ENCODE measurements around the gene SCAMP2. TPM values are rescaled to one million over a fixed set of nuclear protein-coding genes. Genes with fewer than 3 reads are reported as not detected.

SCAMP2 gene
- total and polyA plus RNA-seq, 2 of the 13 experiments (the other 11 are each of a cell fraction or from before 2014, with no cell fraction given) = 34.8 to 121 TPM

DNA sequence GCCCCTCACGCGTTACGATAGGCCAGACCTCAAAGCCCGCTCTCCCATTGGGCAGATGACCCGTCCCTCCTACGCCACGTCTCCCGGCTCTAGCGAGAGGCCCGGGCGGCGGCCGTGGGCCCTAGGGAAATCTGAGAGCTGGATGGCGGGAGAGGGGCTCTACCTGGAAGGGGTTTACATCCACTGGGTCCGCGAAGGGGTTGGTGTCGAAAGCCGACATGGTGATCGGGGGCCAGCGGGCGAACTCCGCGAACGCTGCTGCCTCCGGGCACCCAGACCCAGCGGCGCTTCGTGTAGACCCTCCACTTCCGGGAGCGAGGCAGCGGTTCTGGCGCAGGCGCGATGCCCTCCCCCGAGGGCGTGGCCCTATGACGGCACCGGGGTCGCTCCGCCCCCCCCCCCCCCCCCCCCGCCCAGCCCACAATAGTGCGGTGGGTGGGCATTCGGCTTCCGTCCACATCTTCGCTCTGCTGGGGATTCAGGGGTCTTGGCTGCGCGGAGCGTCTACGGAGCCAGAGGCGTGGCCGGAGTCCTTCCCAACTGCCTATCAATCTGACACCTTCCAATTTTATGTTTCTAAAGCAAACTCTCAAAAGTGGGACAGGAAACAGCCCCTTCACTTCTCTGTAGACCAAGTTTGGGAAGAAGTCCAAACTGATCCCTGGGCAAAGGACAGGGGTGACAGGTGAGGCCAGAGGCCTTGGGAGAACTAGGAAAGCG is at the start of gene SCAMP2 (continued):
- TF ChIP-seq KLF13 (CRISPR knock-in tag; IDR thresholded peaks at IDR 0.05) (no peak), PITX1 (CRISPR knock-in tag; IDR thresholded peaks at IDR 0.05) (0 out of 2 replicates have a peak, but pooled peaks have one; percentile 32), ZNF614 (CRISPR knock-in tag; IDR thresholded peaks at IDR 0.05; ENCODE audit: borderline replicate concordance) (no peak), ATF1 (CRISPR knock-in tag; IDR thresholded peaks at IDR 0.05) (peak; percentile 77)

DNA sequence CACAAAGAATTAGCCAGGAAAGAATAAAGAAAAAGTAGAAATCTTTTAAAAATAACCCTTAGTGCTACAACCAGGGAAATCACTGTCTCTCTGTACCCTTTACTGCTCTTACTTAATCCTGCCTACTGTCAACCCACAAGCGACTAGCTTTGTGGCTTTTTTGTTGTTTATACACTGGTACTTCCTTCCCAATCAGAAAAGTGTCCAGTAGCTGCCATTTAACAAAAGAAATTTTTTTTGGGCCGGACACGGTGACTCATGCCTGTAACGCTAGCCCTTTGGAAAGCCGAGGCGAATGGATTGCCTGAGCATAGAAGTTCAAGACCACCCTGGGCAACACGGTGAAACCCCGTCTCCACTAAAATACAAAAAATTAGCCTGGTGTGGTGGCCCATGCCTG is 47.3 kb upstream of the SCAMP2 start:
- POLR2A ChIA-PET = no interaction called here
- H3K9me3 ChIP-seq (ENCODE audit: low read length) = no peaks in the 10 kb centered on the region
- no peak for ATAC-seq
- no peaks in the 10 kb centered on the region for H3K4me1 ChIP-seq (ENCODE audit: insufficient read depth, low read length)
- H2AFZ ChIP-seq (ENCODE audit: low read length) = no peak overlapping the region
- in situ Hi-C loops (cut with HindIII; ENCODE audit: extremely low pct_ligation_motif_present, low pct_unique_long_range_greater_than_20kb) (no loop called here), intact Hi-C loops (cut with micrococcal nuclease; ENCODE audit: unreplicated experiment) (no loop called here)
- no peaks in the 10 kb centered on the region for H4K20me1 ChIP-seq (ENCODE audit: insufficient read depth, low read length)
- H3K4me2 ChIP-seq (ENCODE audit: low read depth, low read length) = no peak overlapping the region
- no peak for FAIRE-seq
- H3K27me3 ChIP-seq (ENCODE audit: control insufficient read depth in 1 of 2, insufficient read depth in 2 of 2, low read length in 2 of 2) = no peaks in the 10 kb centered on the region
- TF ChIP-seq RBM39 (IDR thresholded peaks at IDR 0.05; ENCODE audit: low read depth, low read length, poor library complexity, severe bottlenecking) = no peak
- no peak for TF ChIP-seq ZBTB20 (CRISPR knock-in tag; IDR thresholded peaks at IDR 0.05; ENCODE audit: borderline replicate concordance, low read depth)
- no peak for TF ChIP-seq MEIS1 (CRISPR knock-in tag; IDR thresholded peaks at IDR 0.05; ENCODE audit: borderline replicate concordance)
- no peak for TF ChIP-seq ARID3A (IDR thresholded peaks at IDR 0.05; ENCODE audit: low read depth, low read length)
- TF ChIP-seq KLF13 (CRISPR knock-in tag; IDR thresholded peaks at IDR 0.05) = no peak
- no peak for TF ChIP-seq PRMT3 (CRISPR knock-in tag; IDR thresholded peaks at IDR 0.05; ENCODE audit: borderline replicate concordance, low read depth)
- no peak for TF ChIP-seq ZNF17 (CRISPR knock-in tag; IDR thresholded peaks at IDR 0.05)
- TF ChIP-seq KDM2A (CRISPR knock-in tag; IDR thresholded peaks at IDR 0.05; ENCODE audit: borderline replicate concordance, low read depth) = no peak
- no peak for TF ChIP-seq CBFB (CRISPR knock-in tag; IDR thresholded peaks at IDR 0.05)
- TF ChIP-seq THRA (CRISPR knock-in tag; IDR thresholded peaks at IDR 0.05; ENCODE audit: borderline replicate concordance) = no peak
- TF ChIP-seq ZNF207 (IDR thresholded peaks at IDR 0.05; ENCODE audit: borderline replicate concordance) = no peak
- no peak for TF ChIP-seq ZNF747 (CRISPR knock-in tag; IDR thresholded peaks at IDR 0.05; ENCODE audit: borderline replicate concordance)
- no peak for TF ChIP-seq NFKB2 (CRISPR knock-in tag; IDR thresholded peaks at IDR 0.05; ENCODE audit: borderline replicate concordance)
- TF ChIP-seq KMT2B (CRISPR knock-in tag; IDR thresholded peaks at IDR 0.05) = no peak
- TF ChIP-seq NFIB (CRISPR knock-in tag; IDR thresholded peaks at IDR 0.05; ENCODE audit: borderline replicate concordance) = no peak
- H3K79me2 ChIP-seq (ENCODE audit: insufficient read depth, low read length) = no peaks in the 10 kb centered on the region
- BruUV-seq (replicated peaks) = no TSS peak
- H3K36me3 ChIP-seq (replicated peaks in 1 of 2; ENCODE audit: control insufficient read depth in 1 of 2, insufficient read depth in 2 of 2, low read length in 2 of 2) = peaks cover 17 to 60% of the 10 kb centered on the region in 2 experiments
- H3K9ac ChIP-seq (ENCODE audit: insufficient read depth, low read depth, low read length) = no peak overlapping the region
- H3K27ac ChIP-seq (ENCODE audit: extremely low read length, insufficient read depth, low read length) = no peak overlapping the region
- DNase-seq (ENCODE audit: low spot score) = no peak
- CTCF ChIA-PET (ENCODE audit: low intra/inter-chr PET ratio, low total read pairs) = no interaction called here
- WGBS (ENCODE audit: low lambda C conversion rate) = 100% methylated on average over 8 of the region's 8 CpGs
- no peak overlapping the region for H3K4me3 ChIP-seq (replicated peaks in 1 of 3; ENCODE audit: insufficient read depth in 1 of 3, low read depth in 2 of 3, low read length in 3 of 3)

Data from HepG2 (cell line).